H1 (cell line): ENCODE data around the gene PRR3. TPM values are rescaled to one million over a fixed set of nuclear protein-coding genes. Genes with fewer than 3 reads are reported as not detected.

Source experiments
- CTCF ChIA-PET: fragments of 300-600 bp; sonication (Branson Sonifier 250); formaldehyde crosslinking; loops from one replicate; lab custom pipeline; 2021; ENCODE audit not compliant: partially characterized antibody; lab: Charles Lee
- POLR2A ChIA-PET: fragments of 300-600 bp; sonication (Branson Sonifier 250); formaldehyde crosslinking; loops from one replicate; lab custom pipeline; 2021; ENCODE audit warnings: inconsistent platforms; ENCODE audit not compliant: partially characterized antibody; lab: Charles Lee
- DNase-seq, 2 experiments: peaks; one replicate each; pipeline versions ENCODE4 v3.0.0 to v3.0.0-alpha.2; 2010 to 2022; ENCODE audit warnings: low spot score in 2 of 2, low read depth in 1 of 2, mixed read lengths in 1 of 2
- FAIRE-seq: peaks from 2 replicates; lab custom pipeline; 2011; peaks lifted over from hg19 to GRCh38; lab: Jason Lieb, UNC
- H2AFZ ChIP-seq: 2 replicates; pipeline ENCODE4 v1.8.1; 2012; ENCODE audit warnings: low read length, inconsistent platforms
- H2AK5ac ChIP-seq: 2 replicates; pipeline ENCODE4 v1.6.1; 2013; ENCODE audit warnings: low read depth, low read length
- H2BK120ac ChIP-seq: replicated peaks from 2 replicates; pipeline ENCODE3; 2013; ENCODE audit warnings: low read depth, low read length, inconsistent platforms
- H2BK12ac ChIP-seq: 2 replicates; pipeline ENCODE4 v1.6.1; 2013; ENCODE audit warnings: low read depth, low read length
- H2BK15ac ChIP-seq: 2 replicates; pipeline ENCODE4 v1.6.1; 2013; ENCODE audit warnings: low read length
- H2BK20ac ChIP-seq: 2 replicates; pipeline ENCODE4 v1.6.1; 2013; ENCODE audit warnings: low read length
- H2BK5ac ChIP-seq: 2 replicates; pipeline ENCODE4 v1.6.1; 2013; ENCODE audit warnings: low read depth, low read length
- H3K14ac ChIP-seq: 2 replicates; pipeline ENCODE4 v1.6.1; 2013; ENCODE audit warnings: inconsistent platforms; ENCODE audit not compliant: insufficient read length
- H3K18ac ChIP-seq: 2 replicates; pipeline ENCODE4 v1.6.1; 2013; ENCODE audit warnings: low read length; ENCODE audit errors: extremely low read depth
- H3K23ac ChIP-seq: 2 replicates; pipeline ENCODE4 v1.6.1; 2013; ENCODE audit warnings: inconsistent platforms; ENCODE audit not compliant: insufficient read length
- H3K23me2 ChIP-seq: 2 replicates; pipeline ENCODE4 v1.6.1; 2013; ENCODE audit warnings: low read depth, low read length
- H3K27ac ChIP-seq: 2 replicates; pipeline ENCODE4 v1.6.1; 2011; ENCODE audit warnings: low read depth, low read length, inconsistent platforms
- H3K27me3 ChIP-seq, 4 experiments: replicated peaks in 1 of 4; 1 replicate in 1 of 4; 2 replicates in 3 of 4; pipeline versions ENCODE4 v1.6.1 to v1.8.1; 2011 to 2013; ENCODE audit warnings: low read length in 3 of 4, mild to moderate bottlenecking in 3 of 4, inconsistent platforms in 2 of 4, mixed read lengths in 2 of 4, moderate library complexity in 1 of 4; ENCODE audit not compliant: control insufficient read depth in 3 of 4, insufficient read depth in 3 of 4; ENCODE audit errors: extremely low read depth in 1 of 4
- H3K36me3 ChIP-seq, 4 experiments: 2 replicates each; pipeline versions ENCODE4 v1.6.1 to v1.8.1; 2011 to 2013; ENCODE audit warnings: mild to moderate bottlenecking in 4 of 4, low read length in 3 of 4, moderate library complexity in 2 of 4, control low read depth in 1 of 4, inconsistent platforms in 1 of 4; ENCODE audit not compliant: insufficient read depth in 4 of 4, control insufficient read depth in 2 of 4
- H3K4ac ChIP-seq: replicated peaks from 2 replicates; pipeline ENCODE3; 2013; ENCODE audit warnings: low read length, low read depth, mixed read lengths, inconsistent platforms; ENCODE audit not compliant: insufficient read length
- H3K4me1 ChIP-seq, 4 experiments: replicated peaks in 1 of 4; 1 replicate in 1 of 4; 2 replicates in 3 of 4; pipeline versions ENCODE4 v1.6.1 to v1.8.1; 2011 to 2013; ENCODE audit warnings: low read length in 3 of 4, inconsistent platforms in 2 of 4, mixed read lengths in 1 of 4; ENCODE audit not compliant: insufficient read depth in 4 of 4, control insufficient read depth in 3 of 4
- H3K4me2 ChIP-seq, 2 experiments: 2 replicates each; pipeline versions ENCODE4 v1.6.1 to v1.8.1; 2011 to 2013; ENCODE audit warnings: low read depth in 2 of 2, low read length in 2 of 2, control low read depth in 1 of 2, inconsistent platforms in 1 of 2, mild to moderate bottlenecking in 1 of 2; ENCODE audit not compliant: insufficient read depth in 1 of 2
- H3K4me3 ChIP-seq, 4 experiments: fragments of 200-600, 300-600 bp in 1 of 4; sonication (generic), shearing (Covaris generic), sonication (Bioruptor Twin) in 1 of 4; 2 replicates each; pipeline versions ENCODE4 v1.5.1 to v1.8.1; 2011 to 2016; ENCODE audit warnings: low read length in 4 of 4, low read depth in 3 of 4, control low read depth in 2 of 4, inconsistent platforms in 2 of 4, mild to moderate bottlenecking in 2 of 4, mixed read lengths in 1 of 4, moderate library complexity in 1 of 4; ENCODE audit not compliant: insufficient read depth in 2 of 4; ENCODE audit errors: extremely low read depth in 1 of 4
- H3K56ac ChIP-seq: replicated peaks from 2 replicates; pipeline ENCODE3; 2013; ENCODE audit warnings: low read depth, mild to moderate bottlenecking, mixed read lengths, low read length, inconsistent platforms; ENCODE audit not compliant: insufficient read length
- H3K79me1 ChIP-seq: 2 replicates; pipeline ENCODE4 v1.6.1; 2013; ENCODE audit warnings: low read depth, low read length, control low read depth
- H3K79me2 ChIP-seq, 2 experiments: 2 replicates each; pipeline versions ENCODE4 v1.6.1 to v1.8.1; 2012 to 2013; ENCODE audit warnings: low read length in 2 of 2, mild to moderate bottlenecking in 2 of 2, inconsistent platforms in 1 of 2; ENCODE audit not compliant: insufficient read depth in 2 of 2, control insufficient read depth in 1 of 2
- H3K9ac ChIP-seq, 4 experiments: replicated peaks in 1 of 4; 1 replicate in 1 of 4; 2 replicates in 3 of 4; pipeline versions ENCODE4 v1.6.1 to v1.8.1; 2011 to 2013; ENCODE audit warnings: low read depth in 3 of 4, low read length in 3 of 4, control low read depth in 2 of 4, mild to moderate bottlenecking in 2 of 4, moderate library complexity in 2 of 4, inconsistent platforms in 1 of 4; ENCODE audit errors: extremely low read depth in 1 of 4
- H3K9me3 ChIP-seq, 2 experiments: 2 replicates each; pipeline versions ENCODE4 v1.6.1 to v1.8.1; 2012 to 2013; ENCODE audit warnings: mild to moderate bottlenecking in 2 of 2, moderate library complexity in 2 of 2, control low read depth in 1 of 2, inconsistent platforms in 1 of 2, low read depth in 1 of 2, low read length in 1 of 2, mixed read lengths in 1 of 2; ENCODE audit not compliant: insufficient read depth in 2 of 2
- H4K20me1 ChIP-seq, 2 experiments: replicated peaks in 1 of 2; 2 replicates each; pipeline versions ENCODE3 to v1.8.1; 2011 to 2013; ENCODE audit warnings: inconsistent platforms in 2 of 2, low read length in 2 of 2, mild to moderate bottlenecking in 1 of 2; ENCODE audit not compliant: insufficient read depth in 2 of 2, control insufficient read depth in 1 of 2
- H4K5ac ChIP-seq: 2 replicates; pipeline ENCODE4 v1.6.1; 2013; ENCODE audit warnings: low read length, low read depth, mixed read lengths, inconsistent platforms; ENCODE audit not compliant: insufficient read length
- H4K8ac ChIP-seq: 2 replicates; pipeline ENCODE4 v1.8.0; 2013; ENCODE audit warnings: mild to moderate bottlenecking, moderate library complexity, low read length, inconsistent platforms; ENCODE audit not compliant: insufficient read depth; ENCODE audit errors: extremely low read depth
- H4K91ac ChIP-seq: replicated peaks from 2 replicates; pipeline ENCODE3; 2013; ENCODE audit warnings: low read length, mixed read lengths, inconsistent platforms; ENCODE audit not compliant: insufficient read length
- ATF2 ChIP-seq: IDR thresholded peaks from 2 replicates; pipeline ENCODE4 v1.6.1; 2012; ENCODE audit warnings: low read length, inconsistent platforms
- CBX5 ChIP-seq: fragments of 300-800, 300-1000 bp; sonication (generic); IDR thresholded peaks from 2 replicates; pipeline ENCODE4 v1.7.1; 2016; ENCODE audit warnings: antibody characterized with exemption, low read length, low read depth
- CTBP2 ChIP-seq: IDR thresholded peaks from 2 replicates; pipeline ENCODE4 v1.7.0; 2011; ENCODE audit warnings: borderline replicate concordance, mild to moderate bottlenecking, moderate library complexity, mixed read lengths, low read length; ENCODE audit not compliant: insufficient read depth, insufficient read length
- GABPA ChIP-seq: IDR thresholded peaks from 2 replicates; pipeline ENCODE4 v1.6.1; 2011; ENCODE audit warnings: mild to moderate bottlenecking, low read length, moderate library complexity, borderline replicate concordance; ENCODE audit not compliant: insufficient read depth
- KDM4A ChIP-seq: IDR thresholded peaks from one replicate; pipeline ENCODE4 v1.7.1; 2012; ENCODE audit warnings: low read depth, mild to moderate bottlenecking, moderate library complexity, low read length, inconsistent platforms; ENCODE audit not compliant: severe bottlenecking
- KDM5A ChIP-seq: fragments of 200-600 bp; IDR thresholded peaks from 2 replicates; pipeline ENCODE4 v1.7.1; 2012; ENCODE audit warnings: mild to moderate bottlenecking, low read length, inconsistent platforms, mixed read lengths
- NANOG ChIP-seq: IDR thresholded peaks from 2 replicates; pipeline ENCODE4 v1.6.1; 2011; ENCODE audit warnings: low read length, low read depth, mild to moderate bottlenecking, inconsistent platforms; ENCODE audit not compliant: insufficient read depth, poor library complexity, severe bottlenecking
- RNF2 ChIP-seq: fragments of 200-900, 300-1000 bp; sonication (generic); IDR thresholded peaks from 2 replicates; pipeline ENCODE4 v1.7.1; 2016; ENCODE audit warnings: borderline replicate concordance, low read depth, mild to moderate bottlenecking, antibody characterized with exemption, low read length; ENCODE audit not compliant: poor library complexity, severe bottlenecking; ENCODE audit errors: missing control alignments
- USF2 ChIP-seq: IDR thresholded peaks from 2 replicates; pipeline ENCODE4 v1.6.1; 2011; ENCODE audit warnings: low read length, improper control_type of control experiment
- ZNF274 ChIP-seq: IDR thresholded peaks from 2 replicates; pipeline ENCODE4 v1.7.0; 2012; ENCODE audit warnings: low read length, borderline replicate concordance; ENCODE audit errors: extremely low read depth
- WGBS, 2 experiments: shearing (Covaris generic) in 1 of 2; methylation state at CpG; one replicate each; pipeline versions ENCODE4 v1.1.6 to v1.1.7; 2013 to 2015; ENCODE audit warnings: low lambda C conversion rate in 2 of 2, mixed read lengths in 2 of 2, inconsistent platforms in 1 of 2, low coverage in 1 of 2, missing lambda C conversion rate in 1 of 2; ENCODE audit not compliant: insufficient replicate concordance in 2 of 2, insufficient coverage in 1 of 2, insufficient read length in 1 of 2; ENCODE audit errors: extremely low coverage in 1 of 2, missing lambda C conversion rate in 1 of 2; 5-methylcytosine and 5-hydroxymethylcytosine counted together
- polyA plus RNA-seq, 7 experiments: library from polyadenylated mRNA; depleted of rRNA in 3 of 7; stranded (reverse) in 5 of 7; unstranded in 2 of 7; fragments of >200 nt in 5 of 7; fragments of 200-250 nt in 2 of 7; gene quantifications; 1 replicate in 5 of 7; 2 replicates in 1 of 7; 4 replicates in 1 of 7; pipeline versions ENCODE4 v1.2.1 to v1.2.3, GENCODE V29; 2011 to 2013; ENCODE audit warnings: missing spikeins in 2 of 7, mixed read lengths in 2 of 7
- total RNA-seq: library from RNA; stranded (reverse); fragmentation: NEBNext Ultra II Directional; extraction: Animal tissue kit (Norgen Biotek cat#: 25700); gene quantifications from 2 replicates; pipeline ENCODE4 v1.2.1, GENCODE V29; 2021

The PRR3 gene
- total and polyA plus RNA-seq, 2 of the 8 experiments (the other 6 are each of a cell fraction or from before 2014, with no cell fraction given) = 10.5 to 24.2 TPM

DNA sequence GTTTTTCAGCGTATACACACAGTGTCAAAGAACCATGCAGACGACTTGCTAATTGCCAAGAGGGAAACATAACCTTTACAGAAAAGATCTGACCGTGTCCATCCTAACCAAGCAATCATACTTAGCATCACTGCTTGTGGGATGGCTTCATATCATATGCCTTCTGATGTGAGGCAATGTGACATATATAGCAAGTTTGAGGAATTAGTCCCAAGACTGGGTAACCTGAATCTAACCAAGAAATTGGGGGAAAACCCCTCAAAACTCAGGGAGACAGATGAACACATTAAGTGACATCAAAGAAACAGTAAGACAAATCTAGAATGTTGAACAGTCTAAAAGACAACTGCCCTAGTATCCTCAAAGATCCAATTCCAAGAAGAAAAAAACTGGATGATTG lies 19.2 kb upstream of the PRR3 start:
- H4K8ac ChIP-seq = no peak overlapping the region
- no peaks in the 10 kb centered on the region for H3K9me3 ChIP-seq
- H2BK15ac ChIP-seq = no peak overlapping the region
- H3K4me2 ChIP-seq = no peak overlapping the region
- no peaks in the 10 kb centered on the region for H3K79me1 ChIP-seq
- H3K4me1 ChIP-seq = no peaks in the 10 kb centered on the region
- no peak overlapping the region for H3K14ac ChIP-seq
- H2BK12ac ChIP-seq = no peak overlapping the region
- H3K36me3 ChIP-seq = no peaks in the 10 kb centered on the region
- H2AK5ac ChIP-seq = no peak overlapping the region
- no peak overlapping the region for H3K56ac ChIP-seq
- H2BK5ac ChIP-seq = no peak overlapping the region
- CTCF ChIA-PET = interaction anchor here (1.3 to 20.8 kb wide), 5 partner anchors 35 to 87 kb away, joined by 4 to 326 read pairs (median 6); no protein-coding TSS in a partner anchor
- no peak overlapping the region for H2BK20ac ChIP-seq
- H2BK120ac ChIP-seq = no peak overlapping the region
- FAIRE-seq = no peak
- no peak overlapping the region for H3K9ac ChIP-seq
- no peaks in the 10 kb centered on the region for H3K79me2 ChIP-seq
- no peaks in the 10 kb centered on the region for H3K27me3 ChIP-seq
- DNase-seq = no peak
- H3K23ac ChIP-seq = no peak overlapping the region
- H3K23me2 ChIP-seq = no peaks in the 10 kb centered on the region
- WGBS, 2 experiments = 87% methylated on average over 3 of the region's 3 CpGs; no CpG with 5 or more reads in 1 of the 2 experiments
- H3K4ac ChIP-seq = no peak overlapping the region
- POLR2A ChIA-PET = no interaction called here
- no peak overlapping the region for H4K91ac ChIP-seq
- H3K27ac ChIP-seq = no peak overlapping the region
- no peak overlapping the region for H4K5ac ChIP-seq
- no peak overlapping the region for H3K4me3 ChIP-seq
- no peaks in the 10 kb centered on the region for H4K20me1 ChIP-seq
- H3K18ac ChIP-seq = no peak overlapping the region
- no peak overlapping the region for H2AFZ ChIP-seq
- TF ChIP-seq ZNF274 = no peak
- TF ChIP-seq CBX5 = no peak
- TF ChIP-seq USF2 = no peak
- TF ChIP-seq CTBP2 = no peak
- TF ChIP-seq RNF2 = no peak
- TF ChIP-seq KDM4A = no peak
- TF ChIP-seq KDM5A = no peak
- TF ChIP-seq ATF2 = no peak
- TF ChIP-seq NANOG = no peak
- no peak for TF ChIP-seq GABPA
